GM10248 (cell line): Measurements from ENCODE around the gene NR5A1.

Source experiments
- CTCF ChIA-PET: fragments of 300-600 bp; sonication (Branson Sonifier 250); formaldehyde crosslinking; extraction: SDS; loops from one replicate; lab custom pipeline; 2021; ENCODE audit warnings: antibody characterized with exemption; lab: Yijun Ruan, JAX
- POLR2A ChIA-PET: fragments of 350-650 bp; sonication (Branson Sonifier 250); formaldehyde crosslinking; extraction: SDS; loops from one replicate; lab custom pipeline; 2020; ENCODE audit warnings: antibody characterized with exemption; lab: Yijun Ruan, JAX
- DNase-seq: peaks from one replicate; pipeline ENCODE4 v3.0.0; 2012; ENCODE audit errors: extremely low spot score
- CTCF ChIP-seq: IDR thresholded peaks from 2 replicates; pipeline ENCODE4 v1.5.1; 2012; ENCODE audit warnings: mild to moderate bottlenecking, low read depth; ENCODE audit errors: extremely low read depth, missing control alignments, control extremely low read depth

The NR5A1 gene

GRCh38 chr9:124471761-124472160, 35.4 kb downstream of the NR5A1 start:
- POLR2A ChIA-PET = no interaction called here
- TF ChIP-seq CTCF = no peak
- CTCF ChIA-PET = interaction anchor here (1.8 kb wide), 1 partner anchor 9 kb away, joined by 4 read pairs; no protein-coding TSS in a partner anchor
- no peak for DNase-seq

- CTCF ChIA-PET = interaction anchor here (1.8 kb wide), 1 partner anchor 10 kb away, joined by 4 read pairs; no protein-coding TSS in a partner anchor
- POLR2A ChIA-PET = no interaction called here
- TF ChIP-seq CTCF = no peak
- DNase-seq = no peak
Measured at GRCh38 chr9:124470726-124471125, 36.5 kb downstream of the NR5A1 start.

GRCh38 chr9:124470306-124470705, 36.9 kb downstream of the NR5A1 start:
- ChIA-PET CTCF (interaction anchor here (1.8 kb wide), 1 partner anchor 11 kb away, joined by 4 read pairs; no protein-coding TSS in a partner anchor), POLR2A (no interaction called here)
- DNase-seq = no peak
- no peak for TF ChIP-seq CTCF

- CTCF ChIA-PET = interaction anchor here (1.3 kb wide), 1 partner anchor 68 kb away, joined by 4 read pairs; no protein-coding TSS in a partner anchor
- TF ChIP-seq CTCF = no peak
- POLR2A ChIA-PET = no interaction called here
- no peak for DNase-seq
Measured at GRCh38 chr9:124469011-124469832, 38.0 kb downstream of the NR5A1 start.

- TF ChIP-seq CTCF = no peak
- ChIA-PET POLR2A (no interaction called here), CTCF (interaction anchor here (1.3 kb wide), 1 partner anchor 69 kb away, joined by 4 read pairs; no protein-coding TSS in a partner anchor)
- DNase-seq = no peak
Measured at GRCh38 chr9:124468061-124468740, 39.0 kb downstream of the NR5A1 start.

GRCh38 chr9:124467410-124468060, 39.7 kb downstream of the NR5A1 start:
- ChIA-PET POLR2A (no interaction called here), CTCF (no interaction called here)
- no peak for DNase-seq
- TF ChIP-seq CTCF = no peak
